DND-41 (cell line): ENCODE data around the gene ZNF506.
A peak's percentile ranks its signal among the peaks of the same experiment; 100 is the strongest.
"Not testable (repeated sequence)": the region's sequence is repeated elsewhere in the genome, so short reads cannot be mapped to it uniquely, and the experiment has no call there.

Source experiments
- ATAC-seq: fragments of 200-7000 bp; cut with Tn5 transposase; 3 replicates; pipeline ENCODE4 v1.9.1; 2021; ENCODE audit warnings: low read depth; ENCODE audit not compliant: insufficient read depth
- DNase-seq: peaks from one replicate; pipeline ENCODE4 v3.0.0-alpha.2; 2020
- H2AFZ ChIP-seq: 2 replicates; pipeline ENCODE4 v1.6.0; 2012; ENCODE audit warnings: low read depth, low read length
- H3K27ac ChIP-seq: 2 replicates; pipeline ENCODE4 v1.5.1; 2012; ENCODE audit warnings: low read length, inconsistent platforms
- H3K27me3 ChIP-seq: fragments of 200-600 bp; sonication (generic); 2 replicates; pipeline ENCODE4 v1.6.0; 2012; ENCODE audit warnings: low read length, mild to moderate bottlenecking, inconsistent platforms; ENCODE audit not compliant: insufficient read depth, poor library complexity
- H3K36me3 ChIP-seq: 2 replicates; pipeline ENCODE4 v1.5.1; 2012; ENCODE audit warnings: low read length, inconsistent platforms; ENCODE audit not compliant: insufficient read depth
- H3K4me1 ChIP-seq: 2 replicates; pipeline ENCODE4 v1.5.1; 2012; ENCODE audit warnings: mild to moderate bottlenecking, low read length; ENCODE audit not compliant: insufficient read depth
- H3K4me2 ChIP-seq: 2 replicates; pipeline ENCODE4 v1.6.0; 2012; ENCODE audit warnings: mild to moderate bottlenecking, moderate library complexity, low read length, inconsistent platforms; ENCODE audit not compliant: insufficient read depth
- H3K4me3 ChIP-seq, 2 experiments: fragments of 200-600 bp in 1 of 2; shearing (Covaris generic) in 1 of 2; 2 replicates each; pipeline ENCODE4 v1.5.1; 2012 to 2016; ENCODE audit warnings: inconsistent platforms in 2 of 2, low read length in 2 of 2, mild to moderate bottlenecking in 2 of 2, low read depth in 1 of 2, moderate library complexity in 1 of 2
- H3K79me2 ChIP-seq: 2 replicates; pipeline ENCODE4 v1.6.0; 2012; ENCODE audit warnings: low read length, inconsistent platforms; ENCODE audit not compliant: insufficient read depth
- H3K9ac ChIP-seq: 2 replicates; pipeline ENCODE4 v1.6.0; 2012; ENCODE audit warnings: low read depth, mild to moderate bottlenecking, inconsistent platforms, low read length, moderate library complexity
- H3K9me3 ChIP-seq: 2 replicates; pipeline ENCODE4 v1.5.1; 2012; ENCODE audit warnings: low read length, moderate library complexity, mild to moderate bottlenecking, inconsistent platforms; ENCODE audit not compliant: insufficient read depth, severe bottlenecking
- H4K20me1 ChIP-seq: 2 replicates; pipeline ENCODE4 v1.6.0; 2012; ENCODE audit warnings: low read length; ENCODE audit not compliant: insufficient read depth
- EZH2 ChIP-seq: IDR thresholded peaks from 3 replicates; pipeline ENCODE4 v1.6.1; 2012; ENCODE audit warnings: borderline replicate concordance, low read depth, mild to moderate bottlenecking, moderate library complexity, low read length, inconsistent platforms; ENCODE audit not compliant: severe bottlenecking
- TF ChIP-seq, protein P1 (sequence below): IDR thresholded peaks from 2 replicates; pipeline ENCODE4 v1.5.1; 2012; ENCODE audit warnings: borderline replicate concordance, low read length, moderate library complexity, mild to moderate bottlenecking; ENCODE audit not compliant: poor library complexity, severe bottlenecking; ENCODE audit errors: extremely low read depth

Gene ZNF506

DNA sequence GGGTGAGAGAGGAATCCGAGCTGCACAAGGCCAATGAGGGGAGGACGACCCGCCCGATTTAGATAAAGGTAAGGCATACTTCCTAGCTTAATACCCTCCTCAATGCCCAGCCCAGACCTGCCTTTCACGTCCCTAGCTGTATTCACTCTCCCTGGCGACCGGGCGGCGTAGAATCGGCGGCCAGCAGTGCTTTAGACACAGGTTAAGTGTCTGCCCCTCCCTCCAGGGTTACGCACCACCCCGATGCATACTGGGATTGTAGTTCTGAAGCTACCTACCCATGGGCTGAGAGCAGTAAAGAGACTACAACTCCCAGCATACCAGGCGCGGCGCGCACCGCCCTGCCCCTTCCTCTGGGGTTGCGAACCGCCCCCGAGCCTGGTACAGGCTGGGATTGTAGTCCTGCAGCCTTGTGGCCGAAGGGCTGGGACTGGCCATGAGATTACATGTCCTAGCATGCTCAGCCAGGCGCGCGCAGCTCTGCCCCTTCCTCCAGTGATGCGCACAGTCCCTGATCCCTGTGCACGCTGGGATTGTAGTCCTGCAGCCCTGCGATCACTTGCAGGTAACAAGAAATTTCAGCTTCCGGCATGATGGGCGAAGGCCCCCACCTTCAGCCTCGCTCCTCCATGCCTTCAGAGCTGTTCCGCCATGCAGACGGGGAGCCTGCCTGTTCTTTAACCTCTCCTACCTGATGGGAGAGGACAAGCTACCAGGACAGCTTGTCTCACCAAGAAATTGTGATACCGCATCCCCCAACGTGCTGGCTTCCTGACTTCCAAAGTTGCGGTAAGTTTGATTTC lies 45.1 kb downstream of the ZNF506 start:
- Histone ChIP-seq H3K79me2 (peaks cover 55% of the 10 kb centered on the region), H3K36me3 (peaks cover 11% of the 10 kb centered on the region), H3K4me3 (peak overlapping the region; percentile 57 to 85), H3K9ac (peak overlapping the region; percentile 64), H3K9me3 (no peaks in the 10 kb centered on the region), H3K27me3 (no peaks in the 10 kb centered on the region), H4K20me1 (no peaks in the 10 kb centered on the region), H3K4me1 (peaks cover 42% of the 10 kb centered on the region), H2AFZ (peak overlapping the region; percentile 85), H3K4me2 (peak overlapping the region; percentile 91), H3K27ac (peak overlapping the region; percentile 83)
- TF ChIP-seq, protein P1, sequence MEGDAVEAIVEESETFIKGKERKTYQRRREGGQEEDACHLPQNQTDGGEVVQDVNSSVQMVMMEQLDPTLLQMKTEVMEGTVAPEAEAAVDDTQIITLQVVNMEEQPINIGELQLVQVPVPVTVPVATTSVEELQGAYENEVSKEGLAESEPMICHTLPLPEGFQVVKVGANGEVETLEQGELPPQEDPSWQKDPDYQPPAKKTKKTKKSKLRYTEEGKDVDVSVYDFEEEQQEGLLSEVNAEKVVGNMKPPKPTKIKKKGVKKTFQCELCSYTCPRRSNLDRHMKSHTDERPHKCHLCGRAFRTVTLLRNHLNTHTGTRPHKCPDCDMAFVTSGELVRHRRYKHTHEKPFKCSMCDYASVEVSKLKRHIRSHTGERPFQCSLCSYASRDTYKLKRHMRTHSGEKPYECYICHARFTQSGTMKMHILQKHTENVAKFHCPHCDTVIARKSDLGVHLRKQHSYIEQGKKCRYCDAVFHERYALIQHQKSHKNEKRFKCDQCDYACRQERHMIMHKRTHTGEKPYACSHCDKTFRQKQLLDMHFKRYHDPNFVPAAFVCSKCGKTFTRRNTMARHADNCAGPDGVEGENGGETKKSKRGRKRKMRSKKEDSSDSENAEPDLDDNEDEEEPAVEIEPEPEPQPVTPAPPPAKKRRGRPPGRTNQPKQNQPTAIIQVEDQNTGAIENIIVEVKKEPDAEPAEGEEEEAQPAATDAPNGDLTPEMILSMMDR = no peak
- TF ChIP-seq EZH2 = no peak
- DNase-seq = peak; percentile 94
- ATAC-seq = peak; percentile 97

DNA sequence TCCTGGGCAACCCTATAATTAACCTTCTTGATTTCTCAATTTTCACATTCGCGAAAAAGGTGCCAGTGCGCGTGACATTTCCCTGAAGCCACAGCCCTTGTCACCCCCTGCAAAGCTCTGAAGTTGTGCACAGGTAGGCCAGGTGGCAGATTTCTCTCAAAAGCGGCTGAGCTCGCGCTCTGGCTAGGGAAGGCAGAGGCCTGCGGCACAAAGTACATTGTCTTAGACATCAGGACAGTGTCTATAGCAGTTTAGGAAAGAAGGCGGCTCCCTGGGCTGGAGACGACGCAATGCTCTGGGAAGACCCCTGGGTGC lies 45.7 kb downstream of the ZNF506 start:
- H3K27ac ChIP-seq = peak overlapping the region; percentile 83
- peak overlapping the region; percentile 64 for H3K9ac ChIP-seq
- H3K79me2 ChIP-seq = peaks cover 49% of the 10 kb centered on the region
- peak overlapping the region; percentile 91 for H3K4me2 ChIP-seq
- TF ChIP-seq, protein P1 = no peak
- no peak for TF ChIP-seq EZH2
- no peaks in the 10 kb centered on the region for H4K20me1 ChIP-seq
- H3K9me3 ChIP-seq = no peaks in the 10 kb centered on the region
- H3K4me1 ChIP-seq = peaks cover 42% of the 10 kb centered on the region
- H2AFZ ChIP-seq = peak overlapping the region; percentile 85
- DNase-seq (no peak), ATAC-seq (no peak)
- H3K27me3 ChIP-seq = no peaks in the 10 kb centered on the region
- peaks cover 11% of the 10 kb centered on the region for H3K36me3 ChIP-seq
- H3K4me3 ChIP-seq = peak overlapping the region; percentile 57 to 85

DNA sequence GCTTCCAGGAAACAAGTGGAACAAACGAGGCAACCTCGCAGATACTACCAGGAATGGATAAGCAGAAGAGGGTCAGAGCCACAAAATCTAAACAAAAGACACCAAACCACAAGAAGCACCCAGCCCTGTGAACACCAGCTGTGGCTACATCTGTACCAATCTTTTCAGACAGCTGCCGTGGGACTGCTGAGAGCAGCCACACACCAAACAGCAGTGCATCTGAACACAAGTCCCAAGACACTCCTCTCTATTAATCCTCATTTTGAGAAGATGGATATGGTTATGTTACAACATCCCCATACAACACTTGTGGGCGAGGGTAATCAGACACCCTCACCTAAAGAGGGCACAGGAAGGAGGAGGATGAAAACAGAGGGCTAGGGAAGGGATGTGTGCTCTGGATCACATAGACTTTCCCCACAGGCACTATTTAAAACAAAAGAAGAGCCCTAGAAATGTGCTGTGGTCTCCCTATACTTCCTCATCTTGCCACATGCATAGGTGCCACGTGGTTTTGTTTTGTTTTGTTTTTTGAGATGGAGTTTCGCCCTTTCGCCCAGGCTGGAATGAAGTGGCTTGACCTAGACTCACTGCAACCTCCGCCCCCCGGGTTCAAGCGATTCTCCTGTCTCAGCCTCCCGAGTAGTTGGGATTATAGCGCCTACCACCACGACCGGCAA lies 47.1 kb downstream of the ZNF506 start:
- Histone ChIP-seq H4K20me1 (no peaks in the 10 kb centered on the region), H3K27ac (0 out of 2 replicates have a peak overlapping the region, but pooled peaks have one; percentile 28), H3K36me3 (peaks cover 8% of the 10 kb centered on the region), H3K4me3 (no peak overlapping the region; a peak in 1 of 4 replicates), H3K9ac (no peak overlapping the region), H2AFZ (no peak overlapping the region; the same call in 1 of the 2 replicates), H3K9me3 (no peaks in the 10 kb centered on the region), H3K79me2 (peaks cover 37% of the 10 kb centered on the region), H3K27me3 (no peaks in the 10 kb centered on the region), H3K4me1 (peaks cover 42% of the 10 kb centered on the region), H3K4me2 (peak overlapping the region; percentile 46; the same call in 1 of the 2 replicates)
- no peak for TF ChIP-seq EZH2
- TF ChIP-seq, protein P1 = no peak
- ATAC-seq = peak; percentile 42
- peak; percentile 75 for DNase-seq

DNA sequence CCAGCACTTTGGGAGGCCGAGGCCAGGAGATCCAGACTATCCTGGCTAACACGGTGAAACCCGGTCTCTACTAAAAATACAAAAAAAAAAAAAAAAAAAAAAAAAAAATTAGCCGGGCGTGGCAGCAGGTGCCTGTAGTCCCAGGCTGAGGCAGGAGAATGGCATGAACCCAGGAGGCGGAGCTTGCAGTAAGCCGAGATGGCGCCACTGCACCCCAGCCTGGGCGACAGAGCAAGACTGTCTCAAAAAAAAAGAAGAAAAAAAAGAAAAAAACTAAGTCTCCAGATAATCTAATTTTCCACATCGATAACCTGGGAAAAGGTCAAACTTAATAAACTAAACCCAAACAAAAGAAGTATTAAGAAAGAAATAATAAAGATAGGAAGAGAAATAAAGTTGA lies 49.6 kb downstream of the ZNF506 start:
- not testable (repeated sequence) for H3K27ac ChIP-seq, H3K27me3 ChIP-seq, H3K9ac ChIP-seq, H2AFZ ChIP-seq, H4K20me1 ChIP-seq, DNase-seq, H3K4me2 ChIP-seq, H3K36me3 ChIP-seq, H3K4me3 ChIP-seq, H3K9me3 ChIP-seq, ATAC-seq
- Histone ChIP-seq H3K4me1 (peaks cover 23% of the 10 kb centered on the region), H3K79me2 (peaks cover 13% of the 10 kb centered on the region)

DNA sequence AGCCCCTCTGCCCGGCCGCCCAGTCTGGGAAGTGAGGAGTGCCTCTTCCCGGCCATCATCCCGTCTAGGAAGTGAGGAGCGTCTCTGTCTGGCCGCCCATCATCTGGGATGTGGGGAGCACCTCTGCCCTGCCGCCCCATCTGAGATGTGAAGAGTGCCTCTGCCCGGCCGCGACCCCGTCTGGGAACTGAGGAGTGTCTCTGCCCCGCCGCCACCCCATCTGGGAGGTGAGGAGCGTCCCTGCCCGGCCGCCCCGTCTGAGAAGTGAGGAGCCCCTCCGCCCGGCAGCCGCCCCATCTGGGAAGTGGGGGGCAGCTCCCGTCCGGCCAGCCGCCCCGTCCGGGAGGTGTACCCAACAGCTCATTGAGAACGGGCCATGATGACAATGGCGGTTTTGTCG lies 51.6 kb downstream of the ZNF506 start:
- not testable (repeated sequence) for H3K79me2 ChIP-seq, H3K27me3 ChIP-seq, DNase-seq, ATAC-seq, H3K4me3 ChIP-seq, H3K27ac ChIP-seq, H3K36me3 ChIP-seq, H4K20me1 ChIP-seq, H3K4me2 ChIP-seq, H3K9me3 ChIP-seq, H3K9ac ChIP-seq, H2AFZ ChIP-seq
- peaks cover 11% of the 10 kb centered on the region for H3K4me1 ChIP-seq
